Panc1 (cell line): ENCODE measurements around the gene PALS1.

Source experiments
- POLR2AphosphoS5 ChIP-seq: IDR thresholded peaks from 2 replicates; pipeline ENCODE4 v1.6.1; 2012; ENCODE audit warnings: mild to moderate bottlenecking, low read depth, low read length, moderate library complexity
- SIN3A ChIP-seq: IDR thresholded peaks from 2 replicates; pipeline ENCODE4 v1.6.1; 2012; ENCODE audit warnings: low read depth, mild to moderate bottlenecking, low read length, moderate library complexity, borderline replicate concordance; ENCODE audit not compliant: insufficient read depth
- TCF7L2 ChIP-seq: IDR thresholded peaks from 2 replicates; pipeline ENCODE4 v1.6.1; 2011; ENCODE audit warnings: mild to moderate bottlenecking, low read depth, low read length, inconsistent platforms
- TF ChIP-seq, protein P1 (sequence below): fragments of 450-650 bp; IDR thresholded peaks from 2 replicates; pipeline ENCODE4 v1.5.1; 2017; ENCODE audit warnings: mild to moderate bottlenecking
- TF ChIP-seq, protein P2 (sequence below), 2 experiments: IDR thresholded peaks; 2 replicates each; pipeline ENCODE4 v1.6.1; 2011 to 2012; ENCODE audit warnings: low read depth in 2 of 2, control low read depth in 1 of 2, low read length in 1 of 2, mild to moderate bottlenecking in 1 of 2, moderate library complexity in 1 of 2; ENCODE audit not compliant: insufficient read depth in 1 of 2

DNA sequence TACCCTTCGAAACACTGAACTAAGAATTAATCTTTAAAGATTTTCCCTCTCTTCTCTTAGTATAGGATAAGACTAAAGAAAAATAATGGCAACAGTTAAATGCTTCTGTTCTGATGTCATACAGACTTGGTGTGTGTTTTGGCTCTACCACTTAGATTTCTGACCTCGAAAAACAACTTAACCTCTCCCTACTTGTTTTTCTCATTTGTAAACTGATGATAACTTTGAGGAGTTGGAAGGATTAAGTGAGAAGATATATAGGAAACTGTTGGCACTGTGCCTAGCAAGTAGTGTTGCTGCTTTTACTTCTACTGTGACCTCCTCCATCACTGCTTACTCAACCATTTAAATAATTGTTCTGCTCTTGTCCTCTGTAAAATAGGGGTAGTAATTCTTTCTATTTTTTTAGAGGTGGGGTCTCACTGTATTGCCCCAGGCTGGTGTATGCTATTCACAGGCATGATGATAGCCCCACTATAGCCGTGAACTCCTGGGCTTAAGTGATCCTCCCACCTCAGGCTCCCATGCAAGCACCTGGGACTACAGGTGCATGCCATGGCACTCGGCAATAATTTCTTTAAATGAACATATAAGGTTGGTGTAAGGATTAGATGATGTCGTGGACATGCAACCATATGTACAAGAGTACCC lies 22.4 kb downstream of the PALS1 start:
- TF ChIP-seq, protein P1, sequence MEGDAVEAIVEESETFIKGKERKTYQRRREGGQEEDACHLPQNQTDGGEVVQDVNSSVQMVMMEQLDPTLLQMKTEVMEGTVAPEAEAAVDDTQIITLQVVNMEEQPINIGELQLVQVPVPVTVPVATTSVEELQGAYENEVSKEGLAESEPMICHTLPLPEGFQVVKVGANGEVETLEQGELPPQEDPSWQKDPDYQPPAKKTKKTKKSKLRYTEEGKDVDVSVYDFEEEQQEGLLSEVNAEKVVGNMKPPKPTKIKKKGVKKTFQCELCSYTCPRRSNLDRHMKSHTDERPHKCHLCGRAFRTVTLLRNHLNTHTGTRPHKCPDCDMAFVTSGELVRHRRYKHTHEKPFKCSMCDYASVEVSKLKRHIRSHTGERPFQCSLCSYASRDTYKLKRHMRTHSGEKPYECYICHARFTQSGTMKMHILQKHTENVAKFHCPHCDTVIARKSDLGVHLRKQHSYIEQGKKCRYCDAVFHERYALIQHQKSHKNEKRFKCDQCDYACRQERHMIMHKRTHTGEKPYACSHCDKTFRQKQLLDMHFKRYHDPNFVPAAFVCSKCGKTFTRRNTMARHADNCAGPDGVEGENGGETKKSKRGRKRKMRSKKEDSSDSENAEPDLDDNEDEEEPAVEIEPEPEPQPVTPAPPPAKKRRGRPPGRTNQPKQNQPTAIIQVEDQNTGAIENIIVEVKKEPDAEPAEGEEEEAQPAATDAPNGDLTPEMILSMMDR, result no peak
- TF ChIP-seq POLR2AphosphoS5 (0 out of 2 replicates have a peak, but pooled peaks have one; percentile 41), TCF7L2 (peak; percentile 29; the same call in 1 of the 2 replicates), SIN3A (no peak)
- TF ChIP-seq, protein P2, sequence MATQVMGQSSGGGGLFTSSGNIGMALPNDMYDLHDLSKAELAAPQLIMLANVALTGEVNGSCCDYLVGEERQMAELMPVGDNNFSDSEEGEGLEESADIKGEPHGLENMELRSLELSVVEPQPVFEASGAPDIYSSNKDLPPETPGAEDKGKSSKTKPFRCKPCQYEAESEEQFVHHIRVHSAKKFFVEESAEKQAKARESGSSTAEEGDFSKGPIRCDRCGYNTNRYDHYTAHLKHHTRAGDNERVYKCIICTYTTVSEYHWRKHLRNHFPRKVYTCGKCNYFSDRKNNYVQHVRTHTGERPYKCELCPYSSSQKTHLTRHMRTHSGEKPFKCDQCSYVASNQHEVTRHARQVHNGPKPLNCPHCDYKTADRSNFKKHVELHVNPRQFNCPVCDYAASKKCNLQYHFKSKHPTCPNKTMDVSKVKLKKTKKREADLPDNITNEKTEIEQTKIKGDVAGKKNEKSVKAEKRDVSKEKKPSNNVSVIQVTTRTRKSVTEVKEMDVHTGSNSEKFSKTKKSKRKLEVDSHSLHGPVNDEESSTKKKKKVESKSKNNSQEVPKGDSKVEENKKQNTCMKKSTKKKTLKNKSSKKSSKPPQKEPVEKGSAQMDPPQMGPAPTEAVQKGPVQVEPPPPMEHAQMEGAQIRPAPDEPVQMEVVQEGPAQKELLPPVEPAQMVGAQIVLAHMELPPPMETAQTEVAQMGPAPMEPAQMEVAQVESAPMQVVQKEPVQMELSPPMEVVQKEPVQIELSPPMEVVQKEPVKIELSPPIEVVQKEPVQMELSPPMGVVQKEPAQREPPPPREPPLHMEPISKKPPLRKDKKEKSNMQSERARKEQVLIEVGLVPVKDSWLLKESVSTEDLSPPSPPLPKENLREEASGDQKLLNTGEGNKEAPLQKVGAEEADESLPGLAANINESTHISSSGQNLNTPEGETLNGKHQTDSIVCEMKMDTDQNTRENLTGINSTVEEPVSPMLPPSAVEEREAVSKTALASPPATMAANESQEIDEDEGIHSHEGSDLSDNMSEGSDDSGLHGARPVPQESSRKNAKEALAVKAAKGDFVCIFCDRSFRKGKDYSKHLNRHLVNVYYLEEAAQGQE (IDR thresholded peaks at IDR 0.05; ENCODE audit: insufficient read depth in 1 of 2, low read depth in 2 of 2, low read length in 1 of 2), result no peak
